H9 (cell line): ENCODE data around the gene TRMT112. TPM values are rescaled to one million over a fixed set of nuclear protein-coding genes. Genes with fewer than 3 reads are reported as not detected.

Experiments
- DNase-seq: peaks from one replicate; pipeline ENCODE4 v3.0.0-alpha.2; 2017
- H2AFZ ChIP-seq: one replicate; pipeline ENCODE4 v1.6.1; 2013; ENCODE audit warnings: mild to moderate bottlenecking, low read length, control low read depth, moderate library complexity
- H2AK5ac ChIP-seq: 2 replicates; pipeline ENCODE4 v1.6.1; 2013; ENCODE audit warnings: low read length, control low read depth, mixed read lengths; ENCODE audit not compliant: insufficient read length
- H2BK120ac ChIP-seq: one replicate; pipeline ENCODE4 v1.6.1; 2013; ENCODE audit warnings: low read depth, mild to moderate bottlenecking, low read length, control low read depth, inconsistent platforms; ENCODE audit not compliant: poor library complexity, severe bottlenecking
- H2BK12ac ChIP-seq: 2 replicates; pipeline ENCODE4 v1.6.1; 2013; ENCODE audit warnings: low read length, control low read depth, mixed read lengths, low read depth; ENCODE audit not compliant: insufficient read length
- H2BK15ac ChIP-seq: 2 replicates; pipeline ENCODE4 v1.6.1; 2013; ENCODE audit warnings: low read depth, low read length, control low read depth
- H2BK20ac ChIP-seq: one replicate; pipeline ENCODE4 v1.6.1; 2013; ENCODE audit warnings: low read depth, mild to moderate bottlenecking, low read length, control low read depth, inconsistent platforms; ENCODE audit not compliant: poor library complexity, severe bottlenecking
- H2BK5ac ChIP-seq: 2 replicates; pipeline ENCODE4 v1.6.1; 2013; ENCODE audit warnings: low read length, control low read depth, mixed read lengths; ENCODE audit not compliant: insufficient read length
- H3K14ac ChIP-seq: 2 replicates; pipeline ENCODE4 v1.6.1; 2013; ENCODE audit warnings: low read length, control low read depth; ENCODE audit not compliant: insufficient read depth
- H3K18ac ChIP-seq: 2 replicates; pipeline ENCODE4 v1.6.1; 2013; ENCODE audit warnings: low read depth, mild to moderate bottlenecking, mixed read lengths, low read length, control low read depth; ENCODE audit not compliant: insufficient read length
- H3K23ac ChIP-seq: 2 replicates; pipeline ENCODE4 v1.6.1; 2013; ENCODE audit warnings: low read length, control low read depth, mixed read lengths, low read depth; ENCODE audit not compliant: insufficient read length
- H3K23me2 ChIP-seq: 2 replicates; pipeline ENCODE4 v1.6.1; 2013; ENCODE audit warnings: low read depth, mild to moderate bottlenecking, mixed read lengths, low read length, control low read depth; ENCODE audit not compliant: insufficient read length, poor library complexity, severe bottlenecking
- H3K27ac ChIP-seq: 2 replicates; pipeline ENCODE4 v1.5.1; 2013; ENCODE audit warnings: low read length, control low read depth, mixed read lengths, low read depth; ENCODE audit not compliant: insufficient read length
- H3K27me3 ChIP-seq: 2 replicates; pipeline ENCODE4 v1.6.1; 2013; ENCODE audit warnings: low read length, control low read depth, inconsistent platforms; ENCODE audit not compliant: insufficient read depth
- H3K4ac ChIP-seq: 2 replicates; pipeline ENCODE4 v1.6.1; 2013; ENCODE audit warnings: low read depth, mild to moderate bottlenecking, control low read depth, inconsistent platforms, low read length, moderate library complexity
- H3K4me1 ChIP-seq: 2 replicates; pipeline ENCODE4 v1.6.1; 2013; ENCODE audit warnings: low read length, control low read depth, inconsistent platforms; ENCODE audit not compliant: insufficient read depth
- H3K4me2 ChIP-seq: 2 replicates; pipeline ENCODE4 v1.6.1; 2013; ENCODE audit warnings: low read length, control low read depth, mixed read lengths; ENCODE audit not compliant: insufficient read length, insufficient read depth
- H3K56ac ChIP-seq: 2 replicates; pipeline ENCODE4 v1.6.1; 2013; ENCODE audit warnings: low read depth, mild to moderate bottlenecking, mixed read lengths, low read length, control low read depth; ENCODE audit not compliant: insufficient read length
- H3K79me1 ChIP-seq: 2 replicates; pipeline ENCODE4 v1.6.1; 2013; ENCODE audit warnings: low read depth, mild to moderate bottlenecking, moderate library complexity, low read length, control low read depth, inconsistent platforms; ENCODE audit not compliant: insufficient read depth, poor library complexity, severe bottlenecking
- H3K79me2 ChIP-seq: 2 replicates; pipeline ENCODE4 v1.6.1; 2013; ENCODE audit warnings: low read length, control low read depth, inconsistent platforms; ENCODE audit not compliant: insufficient read depth
- H3K9ac ChIP-seq: 2 replicates; pipeline ENCODE4 v1.6.1; 2013; ENCODE audit warnings: low read length, control low read depth, mixed read lengths; ENCODE audit not compliant: insufficient read length; ENCODE audit errors: extremely low read depth
- H3K9me3 ChIP-seq: one replicate; pipeline ENCODE4 v1.6.1; 2013; ENCODE audit warnings: low read depth, low read length, inconsistent platforms; ENCODE audit not compliant: control insufficient read depth
- H3T11ph ChIP-seq: one replicate; pipeline ENCODE4 v1.6.1; 2013; ENCODE audit warnings: mild to moderate bottlenecking, low read length, control low read depth, inconsistent platforms
- H4K20me1 ChIP-seq: one replicate; pipeline ENCODE4 v1.6.1; 2013; ENCODE audit not compliant: control insufficient read depth, insufficient read length, insufficient read depth
- H4K5ac ChIP-seq: 2 replicates; pipeline ENCODE4 v1.6.1; 2013; ENCODE audit warnings: low read depth, mild to moderate bottlenecking, mixed read lengths, low read length, control low read depth; ENCODE audit not compliant: insufficient read length
- H4K8ac ChIP-seq: replicated peaks from 2 replicates; pipeline ENCODE4 v1.6.1; 2013; ENCODE audit warnings: low read length, control low read depth, mixed read lengths, low read depth; ENCODE audit not compliant: insufficient read length
- H4K91ac ChIP-seq: 2 replicates; pipeline ENCODE4 v1.6.1; 2013; ENCODE audit warnings: low read depth, mild to moderate bottlenecking, moderate library complexity, mixed read lengths, low read length, control low read depth; ENCODE audit not compliant: insufficient read length
- H3K27ac Mint-ChIP-seq, 3 experiments: 2 replicates in 2 of 3; 3 replicates in 1 of 3; pipeline ENCODE4 v1.8.0; 2020 to 2021; ENCODE audit warnings: mixed read lengths in 3 of 3, mild to moderate bottlenecking in 1 of 3, moderate library complexity in 1 of 3
- H3K27me3 Mint-ChIP-seq: 2 replicates; pipeline ENCODE4 v1.8.0; 2021; ENCODE audit warnings: low read depth, mild to moderate bottlenecking, moderate library complexity, mixed read lengths
- H3K36me3 Mint-ChIP-seq, 3 experiments: 2 replicates in 2 of 3; 3 replicates in 1 of 3; pipeline ENCODE4 v1.8.0; 2020 to 2021; ENCODE audit warnings: low read depth in 3 of 3, mixed read lengths in 3 of 3; ENCODE audit not compliant: insufficient read depth in 1 of 3
- H3K4me1 Mint-ChIP-seq, 2 experiments: 2 replicates each; pipeline ENCODE4 v1.8.0; 2020; ENCODE audit warnings: mixed read lengths in 2 of 2
- H3K4me3 Mint-ChIP-seq, 2 experiments: 2 replicates in 1 of 2; 3 replicates in 1 of 2; pipeline ENCODE4 v1.8.0; 2020 to 2021; ENCODE audit warnings: mild to moderate bottlenecking in 2 of 2, mixed read lengths in 2 of 2, moderate library complexity in 1 of 2
- H3K9me3 Mint-ChIP-seq, 2 experiments: 2 replicates in 1 of 2; 3 replicates in 1 of 2; pipeline ENCODE4 v1.8.0; 2020; ENCODE audit warnings: mild to moderate bottlenecking in 2 of 2, mixed read lengths in 2 of 2, moderate library complexity in 1 of 2
- WGBS: extraction: QIAGEN DNeasy Blood & Tissue Kit; methylation state at CpG from one replicate; pipeline ENCODE4 v1.1.7; 2013; ENCODE audit warnings: missing lambda C conversion rate, low lambda C conversion rate, mixed read lengths; ENCODE audit not compliant: insufficient read length; ENCODE audit errors: extremely low coverage; 5-methylcytosine and 5-hydroxymethylcytosine counted together
- total RNA-seq: library from RNA; stranded (reverse); gene quantifications from 2 replicates; pipeline ENCODE4 v1.2.1, GENCODE V29; 2021
- TF ChIP-seq, protein P1 (sequence below): fragments of 200-600 bp; sonication (generic); conservative IDR thresholded peaks from 3 replicates; pipeline ENCODE4 v1.8.0; 2021; ENCODE audit warnings: antibody characterized with exemption, mild to moderate bottlenecking

TRMT112 gene
- total RNA-seq, 1 experiment from 2014 or later, result 315 TPM

DNA sequence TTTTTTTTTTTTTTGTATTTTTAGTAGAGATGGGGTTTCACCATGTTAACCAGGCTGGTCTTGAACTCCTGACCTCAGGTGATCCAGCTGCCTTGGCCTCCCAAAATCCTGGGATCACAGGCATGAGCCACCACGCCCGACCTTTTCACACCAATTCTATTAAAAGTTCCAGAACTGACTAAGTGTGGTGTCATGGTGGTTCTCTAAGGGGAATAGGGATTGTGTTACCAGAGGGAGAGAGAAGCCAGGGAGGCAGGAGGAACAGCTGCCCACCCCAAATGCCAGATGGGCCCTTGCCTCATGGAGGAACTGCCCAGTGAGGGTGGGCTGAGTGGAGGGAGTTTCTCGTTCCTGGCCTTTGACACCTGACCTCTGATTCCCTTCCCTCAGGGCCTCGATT, 47.6 kb upstream of the TRMT112 start:
- Histone ChIP-seq H3K23me2 (no peaks in the 10 kb centered on the region), H3K27ac (no peak overlapping the region), H3K23ac (no peak overlapping the region), H2AK5ac (no peak overlapping the region), H2AFZ (no peak overlapping the region), H3K9ac (no peak overlapping the region), H4K20me1 (peaks cover 1% of the 10 kb centered on the region), H3K14ac (no peak overlapping the region), H3K56ac (no peak overlapping the region), H3K4me2 (no peak overlapping the region), H4K8ac (no peak overlapping the region), H2BK12ac (no peak overlapping the region), H3K18ac (no peak overlapping the region), H3K4ac (no peak overlapping the region), H4K91ac (no peak overlapping the region), H4K5ac (no peak overlapping the region), H3T11ph (no peak overlapping the region), H3K27me3 (no peaks in the 10 kb centered on the region), H2BK5ac (no peak overlapping the region), H2BK120ac (no peak overlapping the region), H3K9me3 (no peaks in the 10 kb centered on the region), H2BK20ac (no peak overlapping the region), H3K4me1 (no peaks in the 10 kb centered on the region), H3K79me1 (no peaks in the 10 kb centered on the region), H2BK15ac (no peak overlapping the region), H3K79me2 (no peaks in the 10 kb centered on the region)
- WGBS, result no CpG with 5 or more reads among the region's 4 CpGs
- DNase-seq, result no peak
- Mint-ChIP-seq H3K27ac (no peak overlapping the region), H3K4me1 (peaks cover 2 to 6% of the 10 kb centered on the region in 2 experiments), H3K27me3 (no peaks in the 10 kb centered on the region), H3K9me3 (no peaks in the 10 kb centered on the region; a peak in 1 of 5 replicates), H3K36me3 (peaks cover 26 to 73% (median 52%) of the 10 kb centered on the region in 3 experiments), H3K4me3 (no peak overlapping the region)
- TF ChIP-seq, protein P1, sequence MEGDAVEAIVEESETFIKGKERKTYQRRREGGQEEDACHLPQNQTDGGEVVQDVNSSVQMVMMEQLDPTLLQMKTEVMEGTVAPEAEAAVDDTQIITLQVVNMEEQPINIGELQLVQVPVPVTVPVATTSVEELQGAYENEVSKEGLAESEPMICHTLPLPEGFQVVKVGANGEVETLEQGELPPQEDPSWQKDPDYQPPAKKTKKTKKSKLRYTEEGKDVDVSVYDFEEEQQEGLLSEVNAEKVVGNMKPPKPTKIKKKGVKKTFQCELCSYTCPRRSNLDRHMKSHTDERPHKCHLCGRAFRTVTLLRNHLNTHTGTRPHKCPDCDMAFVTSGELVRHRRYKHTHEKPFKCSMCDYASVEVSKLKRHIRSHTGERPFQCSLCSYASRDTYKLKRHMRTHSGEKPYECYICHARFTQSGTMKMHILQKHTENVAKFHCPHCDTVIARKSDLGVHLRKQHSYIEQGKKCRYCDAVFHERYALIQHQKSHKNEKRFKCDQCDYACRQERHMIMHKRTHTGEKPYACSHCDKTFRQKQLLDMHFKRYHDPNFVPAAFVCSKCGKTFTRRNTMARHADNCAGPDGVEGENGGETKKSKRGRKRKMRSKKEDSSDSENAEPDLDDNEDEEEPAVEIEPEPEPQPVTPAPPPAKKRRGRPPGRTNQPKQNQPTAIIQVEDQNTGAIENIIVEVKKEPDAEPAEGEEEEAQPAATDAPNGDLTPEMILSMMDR, result no peak
